CMK (cell line): ENCODE data around the gene ABCC4.

Experiments
- DNase-seq: peaks from one replicate; pipeline ENCODE4 v3.0.0-alpha.2; 2010; ENCODE audit warnings: low read depth

ABCC4 gene

DNA sequence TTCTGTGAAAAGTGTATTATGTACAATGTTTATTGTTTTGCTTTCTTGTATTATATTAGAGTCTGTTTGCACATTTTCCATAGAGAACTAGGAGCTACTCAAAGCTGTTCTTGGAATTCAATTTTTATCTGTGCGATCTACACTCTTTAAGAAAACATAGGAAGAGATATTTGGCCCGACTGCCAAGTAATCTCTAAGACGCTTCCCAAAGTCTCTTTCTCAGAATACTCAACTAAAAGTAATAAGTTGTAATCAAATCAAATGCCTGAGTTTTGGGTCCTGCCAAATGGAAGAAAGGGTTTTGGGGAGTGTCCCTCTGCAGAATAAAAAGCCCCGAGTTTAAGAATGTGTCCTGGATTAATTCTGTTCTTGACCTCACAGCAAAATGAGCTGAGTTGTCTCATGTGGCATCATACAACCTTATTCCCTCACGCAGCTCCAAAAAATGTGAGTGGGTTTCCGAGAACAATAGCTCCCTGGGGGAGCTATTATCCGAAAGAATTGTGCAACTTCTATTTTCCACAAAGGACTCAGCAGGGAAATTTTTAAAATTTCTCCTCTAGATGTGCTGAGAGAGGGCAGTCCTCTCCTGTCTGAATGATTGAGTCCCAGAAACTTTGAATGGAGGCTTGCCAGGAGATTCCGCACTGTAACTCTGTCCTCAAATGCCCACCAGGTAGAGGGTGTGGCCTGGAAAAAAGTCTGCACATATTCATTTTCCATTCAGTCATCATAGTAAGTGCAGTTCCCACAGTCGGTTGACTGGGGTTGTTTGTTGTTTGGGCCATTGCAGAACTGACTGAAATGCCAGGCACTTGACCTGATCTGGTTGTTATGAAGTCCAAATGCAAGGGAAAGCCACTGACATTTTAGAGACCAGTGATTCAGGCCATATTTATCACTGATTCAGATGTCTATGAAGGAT is 309.0 kb downstream of the ABCC4 start:
- DNase-seq: no peak

GRCh38 chr13:94988654-94989053 is 312.6 kb downstream of the ABCC4 start:
- no peak for DNase-seq

GRCh38 chr13:94987869-94988268 is 313.4 kb downstream of the ABCC4 start:
- no peak for DNase-seq

DNA sequence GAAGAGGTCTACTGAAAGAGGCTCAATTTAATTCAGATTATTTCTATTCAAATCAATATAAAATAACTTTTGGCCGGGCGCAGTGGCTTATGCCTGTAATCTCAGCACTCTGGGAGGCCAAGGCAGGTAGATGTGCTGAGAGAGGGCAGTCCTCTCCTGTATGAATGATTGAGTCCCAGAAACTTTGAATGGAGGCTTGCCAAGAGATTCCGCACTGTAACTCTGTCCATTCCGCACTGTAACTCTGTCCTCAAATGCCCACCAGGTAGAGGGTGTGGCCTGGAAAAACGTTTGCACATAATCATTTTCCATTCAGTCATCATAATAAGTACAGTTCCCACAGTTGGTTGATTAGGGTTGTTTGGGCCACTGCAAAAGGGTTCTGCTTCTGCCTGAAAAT is 314.2 kb downstream of the ABCC4 start:
- no peak for DNase-seq

GRCh38 chr13:94984958-94985357 is 316.3 kb downstream of the ABCC4 start:
- DNase-seq: no peak

- no peak for DNase-seq
Observed at GRCh38 chr13:94978516-94978915, 322.7 kb downstream of the ABCC4 start.

DNA sequence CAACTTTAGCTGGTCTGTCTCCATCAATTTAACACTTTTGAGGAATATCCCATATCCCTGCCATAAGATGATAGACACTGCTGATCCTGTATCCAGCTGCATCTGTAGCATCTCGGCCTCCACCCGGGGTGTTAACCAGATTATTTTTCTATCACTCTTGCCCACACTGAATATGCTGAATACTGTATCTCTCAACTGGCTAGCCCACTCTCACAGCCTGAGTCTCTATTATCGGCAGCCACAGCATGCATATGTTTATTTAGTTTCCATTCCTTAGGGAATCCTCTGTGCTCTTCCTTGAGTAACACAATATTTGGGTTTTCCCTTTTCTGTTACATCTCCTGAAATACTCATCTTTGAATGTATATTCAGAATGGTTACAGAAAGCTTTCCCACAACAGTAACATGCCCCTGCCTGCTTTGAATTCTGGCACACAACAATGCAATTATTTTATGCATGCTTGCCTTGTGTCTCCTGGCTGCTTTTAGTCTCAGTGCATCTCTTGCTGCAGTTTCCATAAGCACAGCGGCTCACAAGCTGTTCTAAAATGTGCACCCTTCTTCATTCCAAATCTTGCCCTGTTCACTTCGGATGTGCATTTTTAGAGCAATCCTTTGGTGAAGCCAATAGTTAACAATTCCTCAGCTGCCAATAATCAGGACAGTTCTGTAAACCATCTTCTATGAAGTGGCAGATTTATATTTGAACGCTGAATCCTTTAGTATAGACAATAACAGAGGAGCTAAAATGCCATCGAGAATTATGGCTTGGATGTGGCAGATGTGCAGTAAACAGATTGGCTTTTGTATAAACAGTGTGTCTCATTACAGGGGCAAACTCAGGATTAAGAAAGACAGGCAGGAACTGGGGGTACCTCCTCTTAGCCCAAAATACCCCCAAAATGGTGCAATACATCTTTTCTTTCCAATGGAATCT is 327.0 kb downstream of the ABCC4 start:
- no peak for DNase-seq

DNA sequence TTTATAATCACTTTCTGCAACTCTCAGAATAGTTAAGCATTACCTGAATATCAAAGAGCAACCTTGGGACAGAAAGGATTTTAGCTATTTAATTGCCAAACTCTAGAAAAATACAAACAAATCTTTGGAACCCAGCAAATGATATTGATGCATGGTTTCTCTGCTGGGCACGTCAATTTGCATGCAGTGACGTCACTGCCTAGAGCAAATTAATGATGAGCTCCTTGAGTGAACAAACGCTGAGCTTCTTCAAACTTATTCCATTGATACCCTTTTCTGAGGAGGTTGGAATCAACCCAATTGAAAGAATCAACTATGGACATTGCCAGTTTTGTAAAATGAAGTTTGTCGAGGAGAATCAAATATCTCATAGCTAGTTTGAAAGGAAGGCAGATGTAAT is 329.0 kb downstream of the ABCC4 start:
- no peak for DNase-seq
